ENCODE measurements around the gene GTF3C2. TPM values are rescaled to one million over a fixed set of nuclear protein-coding genes. Genes with fewer than 3 reads are reported as not detected.

Gene GTF3C2
- total RNA-seq, 1 experiment from 2014 or later, result 89.3 TPM

DNA sequence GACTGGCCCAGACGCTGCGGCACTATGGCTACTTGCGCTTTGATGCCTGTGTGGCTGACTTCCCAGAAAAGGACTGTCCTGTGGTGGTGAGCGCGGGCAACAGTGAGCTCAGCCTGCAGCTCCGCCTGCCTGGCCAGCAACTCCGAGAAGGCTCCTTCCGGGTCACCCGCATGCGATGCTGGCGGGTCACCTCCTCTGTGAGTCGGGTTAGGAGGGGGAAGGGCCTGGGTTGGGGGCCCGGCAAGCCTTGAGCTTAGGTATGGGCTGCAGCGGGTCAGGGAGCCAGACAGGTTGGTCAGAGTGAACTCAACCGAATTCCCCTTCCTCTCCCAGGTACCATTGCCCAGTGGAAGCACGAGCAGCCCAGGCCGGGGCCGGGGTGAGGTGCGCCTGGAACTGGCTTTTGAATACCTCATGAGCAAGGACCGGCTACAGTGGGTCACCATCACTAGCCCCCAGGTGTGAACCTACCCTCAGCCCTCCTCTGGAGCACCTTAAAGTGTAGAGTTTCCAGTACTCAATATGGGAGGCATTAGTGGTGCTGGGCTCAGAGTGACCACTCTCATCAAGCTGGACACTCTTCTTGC lies 19.0 kb upstream of the GTF3C2 start:
- no peaks in the 10 kb centered on the region for H3K27me3 ChIP-seq (replicated peaks; ENCODE audit: insufficient read depth, low read depth, low read length, poor library complexity)
- H3K4me3 ChIP-seq (ENCODE audit: low read depth, low read length, poor library complexity, severe bottlenecking), result no peak overlapping the region
- H3K9me3 ChIP-seq (ENCODE audit: low read depth, low read length, poor library complexity, severe bottlenecking), result no peaks in the 10 kb centered on the region
- DNase-seq (ENCODE audit: low spot score), result no peak
- peaks cover 19% of the 10 kb centered on the region for H3K4me1 ChIP-seq (ENCODE audit: insufficient read depth, low read length, poor library complexity, severe bottlenecking)
- intact Hi-C loops (cut with micrococcal nuclease; ENCODE audit: unreplicated experiment), result no loop called here
- H3K27ac ChIP-seq (ENCODE audit: low read depth, low read length, poor library complexity, severe bottlenecking), result no peak overlapping the region
- ChIA-PET POLR2A (ENCODE audit: low non-redundant PET) (interaction anchor here (0.6 kb wide), 1 partner anchor 114 kb away, joined by 3 read pairs; no protein-coding TSS in a partner anchor), CTCF (no interaction called here)
- BruUV-seq (replicated peaks), result no TSS peak
- TF ChIP-seq EZH2 (IDR thresholded peaks at IDR 0.05; ENCODE audit: borderline replicate concordance, low read depth, low read length, poor library complexity, severe bottlenecking), result no peak
- TF ChIP-seq, protein P1, sequence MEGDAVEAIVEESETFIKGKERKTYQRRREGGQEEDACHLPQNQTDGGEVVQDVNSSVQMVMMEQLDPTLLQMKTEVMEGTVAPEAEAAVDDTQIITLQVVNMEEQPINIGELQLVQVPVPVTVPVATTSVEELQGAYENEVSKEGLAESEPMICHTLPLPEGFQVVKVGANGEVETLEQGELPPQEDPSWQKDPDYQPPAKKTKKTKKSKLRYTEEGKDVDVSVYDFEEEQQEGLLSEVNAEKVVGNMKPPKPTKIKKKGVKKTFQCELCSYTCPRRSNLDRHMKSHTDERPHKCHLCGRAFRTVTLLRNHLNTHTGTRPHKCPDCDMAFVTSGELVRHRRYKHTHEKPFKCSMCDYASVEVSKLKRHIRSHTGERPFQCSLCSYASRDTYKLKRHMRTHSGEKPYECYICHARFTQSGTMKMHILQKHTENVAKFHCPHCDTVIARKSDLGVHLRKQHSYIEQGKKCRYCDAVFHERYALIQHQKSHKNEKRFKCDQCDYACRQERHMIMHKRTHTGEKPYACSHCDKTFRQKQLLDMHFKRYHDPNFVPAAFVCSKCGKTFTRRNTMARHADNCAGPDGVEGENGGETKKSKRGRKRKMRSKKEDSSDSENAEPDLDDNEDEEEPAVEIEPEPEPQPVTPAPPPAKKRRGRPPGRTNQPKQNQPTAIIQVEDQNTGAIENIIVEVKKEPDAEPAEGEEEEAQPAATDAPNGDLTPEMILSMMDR (conservative IDR thresholded peaks at IDR 0.05; ENCODE audit: low read depth, low read length), result no peak
- peaks cover 71% of the 10 kb centered on the region for H3K36me3 ChIP-seq (ENCODE audit: insufficient read depth, low read length, poor library complexity, severe bottlenecking)

DNA sequence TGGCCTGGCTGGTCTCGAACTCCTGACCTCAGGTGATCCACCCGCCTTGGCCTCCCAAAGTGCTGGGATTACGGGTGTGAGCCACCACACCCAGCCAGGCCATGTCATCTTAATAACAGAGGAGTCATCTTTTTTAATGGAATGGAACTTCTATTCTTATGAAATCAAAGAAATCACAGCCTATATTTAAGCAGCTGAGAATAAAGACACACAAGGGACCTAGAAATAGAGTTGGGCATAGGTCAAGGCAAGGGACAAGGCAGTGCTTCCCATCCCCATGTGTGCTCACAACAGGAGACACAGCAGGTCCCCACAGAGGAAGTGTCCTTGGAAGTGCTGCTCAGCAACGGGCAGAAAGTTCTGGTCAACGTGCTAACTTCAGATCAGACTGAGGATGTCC lies 17.0 kb upstream of the GTF3C2 start:
- BruUV-seq (replicated peaks), result no TSS peak
- Histone ChIP-seq H3K36me3 (ENCODE audit: insufficient read depth, low read length, poor library complexity, severe bottlenecking) (peaks cover 66% of the 10 kb centered on the region), H3K4me1 (ENCODE audit: insufficient read depth, low read length, poor library complexity, severe bottlenecking) (peaks cover 16% of the 10 kb centered on the region), H3K9me3 (ENCODE audit: low read depth, low read length, poor library complexity, severe bottlenecking) (no peaks in the 10 kb centered on the region), H3K27ac (ENCODE audit: low read depth, low read length, poor library complexity, severe bottlenecking) (no peak overlapping the region), H3K4me3 (ENCODE audit: low read depth, low read length, poor library complexity, severe bottlenecking) (no peak overlapping the region), H3K27me3 (replicated peaks; ENCODE audit: insufficient read depth, low read depth, low read length, poor library complexity) (no peaks in the 10 kb centered on the region)
- intact Hi-C loops (cut with micrococcal nuclease; ENCODE audit: unreplicated experiment), result loop anchor here (5.0 kb wide), 1 partner anchor 111 kb away; the partner anchor contains the start of gene SLC30A3
- no peak for DNase-seq (ENCODE audit: low spot score)
- TF ChIP-seq EZH2 (IDR thresholded peaks at IDR 0.05; ENCODE audit: borderline replicate concordance, low read depth, low read length, poor library complexity, severe bottlenecking), result no peak
- CTCF ChIA-PET, result no interaction called here
- POLR2A ChIA-PET (ENCODE audit: low non-redundant PET), result no interaction called here

DNA sequence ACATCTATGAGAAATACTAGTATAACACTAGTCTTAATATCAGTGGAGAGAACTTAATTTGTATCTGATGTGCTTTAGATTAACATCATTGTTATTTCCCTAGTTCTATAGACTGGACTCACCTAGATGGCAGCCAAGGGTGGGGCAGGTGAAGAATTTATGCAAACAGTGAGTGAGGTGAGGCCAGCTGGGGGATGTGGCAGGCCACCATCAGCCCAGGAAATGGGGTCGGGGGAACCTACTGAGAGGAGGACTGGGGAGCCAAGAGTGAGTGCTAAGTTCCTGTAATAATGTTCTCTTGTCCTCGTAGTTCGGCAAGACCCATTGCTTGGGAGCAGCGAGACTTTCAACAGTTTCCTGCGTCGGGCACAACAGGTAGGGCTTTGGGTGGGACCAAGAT lies 16.4 kb upstream of the GTF3C2 start:
- Histone ChIP-seq H3K27me3 (replicated peaks; ENCODE audit: insufficient read depth, low read depth, low read length, poor library complexity) (no peaks in the 10 kb centered on the region), H3K27ac (ENCODE audit: low read depth, low read length, poor library complexity, severe bottlenecking) (no peak overlapping the region), H3K9me3 (ENCODE audit: low read depth, low read length, poor library complexity, severe bottlenecking) (no peaks in the 10 kb centered on the region), H3K4me1 (ENCODE audit: insufficient read depth, low read length, poor library complexity, severe bottlenecking) (peaks cover 17% of the 10 kb centered on the region), H3K4me3 (ENCODE audit: low read depth, low read length, poor library complexity, severe bottlenecking) (no peak overlapping the region), H3K36me3 (ENCODE audit: insufficient read depth, low read length, poor library complexity, severe bottlenecking) (peaks cover 66% of the 10 kb centered on the region)
- TF ChIP-seq, protein P1 (conservative IDR thresholded peaks at IDR 0.05; ENCODE audit: low read depth, low read length), result no peak
- CTCF ChIA-PET, result no interaction called here
- DNase-seq (ENCODE audit: low spot score), result no peak
- intact Hi-C loops (cut with micrococcal nuclease; ENCODE audit: unreplicated experiment), result loop anchor here (5.0 kb wide), 1 partner anchor 111 kb away; the partner anchor contains the start of gene SLC30A3
- BruUV-seq (replicated peaks), result no TSS peak
- POLR2A ChIA-PET (ENCODE audit: low non-redundant PET), result no interaction called here

Measured in A673 (cell line).